ENCODE results near the gene BRF1. TPM values are rescaled to one million over a fixed set of nuclear protein-coding genes. Genes with fewer than 3 reads are reported as not detected.

The BRF1 gene
- total RNA-seq, 1 experiment from 2014 or later = 26.4 TPM

- TF ChIP-seq ARID4B (CRISPR knock-in tag; IDR thresholded peaks at IDR 0.05; ENCODE audit: borderline replicate concordance) (no peak), SMAD4 (CRISPR knock-in tag; IDR thresholded peaks at IDR 0.05) (no peak)
Measured at GRCh38 chr14:105255021-105255507, 45.7 kb downstream of the BRF1 start (continued).

GRCh38 chr14:105253329-105253682 lies 47.5 kb downstream of the BRF1 start:
- ATAC-seq = no peak
- Mint-ChIP-seq H3K27me3 (ENCODE audit: low read depth) (no peaks in the 10 kb centered on the region), H3K4me3 (no peak overlapping the region), H3K4me1 (no peaks in the 10 kb centered on the region), H3K36me3 (peaks cover 4% of the 10 kb centered on the region; the same call in 1 of the 2 replicates), H3K9me3 (no peaks in the 10 kb centered on the region), H3K27ac (0 out of 2 replicates have a peak overlapping the region, but pooled peaks have one; percentile 53)
- CTCF ChIA-PET = no interaction called here
- no peak for DNase-seq (ENCODE audit: low spot score)
- no peak for TF ChIP-seq USF1 (CRISPR knock-in tag; IDR thresholded peaks at IDR 0.05)
- TF ChIP-seq IRF2 (CRISPR knock-in tag; IDR thresholded peaks at IDR 0.05; ENCODE audit: borderline replicate concordance, low read depth) = no peak
- TF ChIP-seq MAX (CRISPR knock-in tag; IDR thresholded peaks at IDR 0.05) = no peak
- TF ChIP-seq MLX (CRISPR knock-in tag; IDR thresholded peaks at IDR 0.05) = no peak
- no peak for TF ChIP-seq ZNF317 (CRISPR knock-in tag; IDR thresholded peaks at IDR 0.05; ENCODE audit: borderline replicate concordance, low read depth)
- TF ChIP-seq USF2 (CRISPR knock-in tag; IDR thresholded peaks at IDR 0.05) = no peak
- TF ChIP-seq CTCF (IDR thresholded peaks at IDR 0.05) = no peak
- TF ChIP-seq FOXK1 (CRISPR knock-in tag; IDR thresholded peaks at IDR 0.05) = no peak
- POLR2A ChIA-PET = no interaction called here

GRCh38 chr14:105252552-105253328 lies 48.1 kb downstream of the BRF1 start:
- Mint-ChIP-seq H3K36me3 (peaks cover 4% of the 10 kb centered on the region; the same call in 1 of the 2 replicates), H3K4me1 (no peaks in the 10 kb centered on the region), H3K27ac (no peak overlapping the region), H3K4me3 (no peak overlapping the region), H3K9me3 (no peaks in the 10 kb centered on the region), H3K27me3 (ENCODE audit: low read depth) (no peaks in the 10 kb centered on the region; the same call in 1 of the 2 replicates)
- ATAC-seq (no peak), DNase-seq (ENCODE audit: low spot score) (no peak)
- POLR2A ChIA-PET = no interaction called here
- CTCF ChIA-PET = no interaction called here
- no peak for TF ChIP-seq TEAD1 (CRISPR knock-in tag; IDR thresholded peaks at IDR 0.05)
- no peak for TF ChIP-seq STAT6 (CRISPR knock-in tag; conservative IDR thresholded peaks at IDR 0.05; ENCODE audit: low read depth)
- no peak for TF ChIP-seq JAZF1 (CRISPR knock-in tag; IDR thresholded peaks at IDR 0.05)
- TF ChIP-seq CTCF (IDR thresholded peaks at IDR 0.05) = no peak
- TF ChIP-seq FOXP4 (CRISPR knock-in tag; IDR thresholded peaks at IDR 0.05) = no peak

Data from WTC11 (cell line).